B cell (primary cell): ENCODE measurements around the gene CD86. TPM values are rescaled to one million over a fixed set of nuclear protein-coding genes. Genes with fewer than 3 reads are reported as not detected.
A peak's percentile ranks its signal among the peaks of the same experiment; 100 is the strongest.

Experiments
- ATAC-seq: fragments of 200-7000 bp; cut with Tn5 transposase; one replicate; pipeline ENCODE4 v1.10.0; 2021; ENCODE audit warnings: low read depth, mild to moderate bottlenecking, moderate number of reproducible peaks, moderate library complexity
- CTCF ChIA-PET: fragments of 350-600 bp; sonication (Branson Sonifier 250); formaldehyde crosslinking; loops from one replicate; lab custom pipeline; 2021; ENCODE audit warnings: antibody characterized with exemption, inconsistent platforms; lab: Charles Lee
- POLR2A ChIA-PET: fragments of 350-600 bp; sonication (Branson Sonifier 250); formaldehyde crosslinking; loops from one replicate; lab custom pipeline; 2021; ENCODE audit warnings: antibody characterized with exemption; lab: Charles Lee
- DNase-seq: peaks from one replicate; pipeline ENCODE4 v3.0.0; 2013
- H2AFZ ChIP-seq: 2 replicates; pipeline ENCODE4 v1.6.1; 2012; ENCODE audit warnings: mild to moderate bottlenecking, low read depth, low read length; ENCODE audit not compliant: insufficient read depth, poor library complexity, severe bottlenecking
- H3K27ac ChIP-seq, 2 donors: 1 replicate in 1 of 2; 2 replicates in 1 of 2; pipeline ENCODE4 v1.5.1; 2012 to 2013; ENCODE audit warnings: low read length in 2 of 2, mild to moderate bottlenecking in 2 of 2, moderate library complexity in 1 of 2
- H3K27me3 ChIP-seq, 4 experiments: fragments of 200-600 bp in 1 of 4; sonication (generic) in 1 of 4; replicated peaks in 1 of 4; 1 replicate in 2 of 4; 2 replicates in 2 of 4; pipeline versions ENCODE4 v1.6.1 to v1.7.0; 2013 to 2016; ENCODE audit warnings: low read length in 3 of 4, mild to moderate bottlenecking in 2 of 4, mixed read lengths in 1 of 4, moderate library complexity in 1 of 4; ENCODE audit not compliant: insufficient read depth in 4 of 4, control insufficient read depth in 3 of 4; ENCODE audit errors: control extremely low read depth in 1 of 4
- H3K36me3 ChIP-seq, 2 experiments: replicated peaks in 1 of 2; 1 replicate in 1 of 2; 2 replicates in 1 of 2; pipeline versions ENCODE4 v1.6.1 to v1.7.1; 2013; ENCODE audit warnings: low read length in 1 of 2; ENCODE audit not compliant: insufficient read depth in 2 of 2, control insufficient read depth in 1 of 2; ENCODE audit errors: control extremely low read depth in 1 of 2, extremely low read depth in 1 of 2
- H3K4me1 ChIP-seq, 2 donors: fragments of 200-600 bp in 1 of 2; sonication (generic) in 1 of 2; 1 replicate in 1 of 2; 2 replicates in 1 of 2; pipeline versions ENCODE4 v1.5.1 to v1.6.1; 2013 to 2017; ENCODE audit warnings: low read length in 2 of 2; ENCODE audit not compliant: control insufficient read depth in 2 of 2, insufficient read depth in 2 of 2
- H3K4me2 ChIP-seq: replicated peaks from 2 replicates; pipeline ENCODE3; 2012; ENCODE audit warnings: mild to moderate bottlenecking, low read depth, low read length; ENCODE audit not compliant: poor library complexity, severe bottlenecking
- H3K4me3 ChIP-seq, 5 experiments: fragments of 200-600 bp in 1 of 5; sonication (generic) in 1 of 5; 1 replicate in 3 of 5; 2 replicates in 2 of 5; pipeline versions ENCODE4 v1.5.1 to v1.7.0; 2011 to 2016; ENCODE audit warnings: low read length in 4 of 5, mild to moderate bottlenecking in 4 of 5, low read depth in 2 of 5, control low read depth in 1 of 5, moderate library complexity in 1 of 5; ENCODE audit not compliant: insufficient read depth in 1 of 5; ENCODE audit errors: control extremely low read depth in 1 of 5, extremely low read depth in 1 of 5
- H3K79me2 ChIP-seq: fragments of 200-600 bp; sonication (generic); one replicate; pipeline ENCODE4 v1.6.0; 2016; ENCODE audit warnings: low read length; ENCODE audit not compliant: control insufficient read depth, insufficient read depth
- H3K9ac ChIP-seq: fragments of 200-600 bp; sonication (generic); 2 replicates; pipeline ENCODE4 v1.6.1; 2017; ENCODE audit warnings: mild to moderate bottlenecking, low read length, moderate library complexity
- H3K9me3 ChIP-seq, 3 donors: one replicate each; pipeline versions ENCODE4 v1.6.1 to v1.7.1; 2013; ENCODE audit warnings: low read length in 2 of 3; ENCODE audit not compliant: control insufficient read depth in 2 of 3, insufficient read depth in 1 of 3; ENCODE audit errors: control extremely low read depth in 1 of 3
- H4K20me1 ChIP-seq: 2 replicates; pipeline ENCODE4 v1.6.0; 2012; ENCODE audit warnings: mild to moderate bottlenecking, low read length; ENCODE audit not compliant: insufficient read depth, control insufficient read depth, poor library complexity, severe bottlenecking
- H3K27ac Mint-ChIP-seq: one replicate; pipeline ENCODE4 v1.8.0; 2021; ENCODE audit warnings: mixed read lengths
- H3K27me3 Mint-ChIP-seq: one replicate; pipeline ENCODE4 v1.8.0; 2021; ENCODE audit warnings: mixed read lengths
- H3K4me1 Mint-ChIP-seq: one replicate; pipeline ENCODE4 v1.8.0; 2021; ENCODE audit warnings: mixed read lengths
- H3K4me3 Mint-ChIP-seq: one replicate; pipeline ENCODE4 v1.8.0; 2021; ENCODE audit warnings: mixed read lengths
- H3K9me3 Mint-ChIP-seq: one replicate; pipeline ENCODE4 v1.8.0; 2022; ENCODE audit warnings: mixed read lengths; ENCODE audit not compliant: insufficient read depth
- CTCF ChIP-seq: fragments of 200-600 bp; IDR thresholded peaks from one replicate; pipeline ENCODE4 v1.8.0; 2022; ENCODE audit warnings: antibody characterized with exemption, mild to moderate bottlenecking
- EZH2 ChIP-seq: IDR thresholded peaks from 2 replicates; pipeline ENCODE4 v1.6.1; 2012; ENCODE audit warnings: borderline replicate concordance, low read depth, mild to moderate bottlenecking, moderate library complexity, low read length; ENCODE audit not compliant: insufficient read depth, poor library complexity, severe bottlenecking
- WGBS: methylation state at CpG from one replicate; pipeline ENCODE4 v1.1.5; 2013; ENCODE audit warnings: missing lambda C conversion rate; ENCODE audit not compliant: insufficient coverage; 5-methylcytosine and 5-hydroxymethylcytosine counted together
- intact Hi-C: fragments of 100-400 bp; cut with micrococcal nuclease; formaldehyde crosslinking; loops from one replicate; pipeline ENCODE4 v1.10.0; 2022
- polyA plus RNA-seq: library from polyadenylated mRNA; depleted of rRNA; stranded (reverse); fragments of >200 nt; gene quantifications from 2 replicates; pipeline ENCODE4 v1.2.3, GENCODE V29; 2012
- total RNA-seq, 2 donors: library from RNA; stranded (reverse); fragments of 120-200 nt in 1 of 2; gene quantifications; 1 replicate in 1 of 2; 2 replicates in 1 of 2; pipeline versions ENCODE4 v1.2.3 to v1.2.4, GENCODE V29; 2013 to 2022

CD86 gene
- total and polyA plus RNA-seq, 2 donors (not counting 1 experiment from before 2014, with no cell fraction given) = 31.5 to 38.2 TPM

GRCh38 chr3:122088531-122088930 lies 33.4 kb downstream of the CD86 start:
- no peak overlapping the region for H3K4me2 ChIP-seq
- ATAC-seq (no peak), DNase-seq (no peak)
- H3K9ac ChIP-seq = no peak overlapping the region
- H3K27me3 Mint-ChIP-seq = no peaks in the 10 kb centered on the region
- no peak overlapping the region for H3K27ac Mint-ChIP-seq
- TF ChIP-seq CTCF (no peak), EZH2 (no peak)
- intact Hi-C loops = no loop called here
- H3K27ac ChIP-seq = no peak overlapping the region
- no peak overlapping the region for H2AFZ ChIP-seq
- no peaks in the 10 kb centered on the region for H4K20me1 ChIP-seq
- ChIA-PET CTCF (interaction anchor here (1.2 kb wide), 1 partner anchor 11 kb away, joined by 3 read pairs; no protein-coding TSS in a partner anchor), POLR2A (no interaction called here)
- H3K27me3 ChIP-seq = no peaks in the 10 kb centered on the region
- peaks cover 0 to 2% of the 10 kb centered on the region in 2 experiments for H3K36me3 ChIP-seq
- no peak overlapping the region for H3K4me3 Mint-ChIP-seq
- peaks cover 66% of the 10 kb centered on the region for H3K4me1 Mint-ChIP-seq
- no peaks in the 10 kb centered on the region for H3K9me3 Mint-ChIP-seq
- H3K4me3 ChIP-seq = no peak overlapping the region
- peaks cover 23 to 39% of the 10 kb centered on the region in 2 donors for H3K4me1 ChIP-seq
- peaks cover 4% of the 10 kb centered on the region for H3K79me2 ChIP-seq
- no peaks in the 10 kb centered on the region for H3K9me3 ChIP-seq
- no CpG with 5 or more reads among the region's 3 CpGs for WGBS

GRCh38 chr3:122091602-122092295 lies 36.6 kb downstream of the CD86 start:
- Mint-ChIP-seq H3K27ac (peak overlapping the region; percentile 81), H3K4me3 (peak overlapping the region; percentile 74), H3K27me3 (no peaks in the 10 kb centered on the region), H3K4me1 (peaks cover 45% of the 10 kb centered on the region), H3K9me3 (no peaks in the 10 kb centered on the region)
- intact Hi-C loops = loop anchor here (1.0 to 5.0 kb wide), 5 partner anchors 15 to 544 kb away; partner anchors contain the start of gene POLQ
- H3K4me1 ChIP-seq = peaks cover 23 to 27% of the 10 kb centered on the region in 2 donors
- 63% methylated on average over 2 of the region's 4 CpGs for WGBS
- no peaks in the 10 kb centered on the region for H4K20me1 ChIP-seq
- TF ChIP-seq CTCF (no peak), EZH2 (no peak)
- H3K27me3 ChIP-seq = no peaks in the 10 kb centered on the region
- peak overlapping the region; percentile 17 for H2AFZ ChIP-seq
- H3K79me2 ChIP-seq = peaks cover 8% of the 10 kb centered on the region
- DNase-seq (peak; percentile 62), ATAC-seq (peak; percentile 89)
- no peaks in the 10 kb centered on the region for H3K36me3 ChIP-seq
- H3K4me3 ChIP-seq = no peak overlapping the region
- H3K27ac ChIP-seq = peak overlapping the region; percentile 31 to 60
- POLR2A ChIA-PET = interaction anchor here (0.6 to 1.1 kb wide), 4 partner anchors 12 to 209 kb away, joined by 3 to 5 read pairs (median 4); no protein-coding TSS in a partner anchor
- peak overlapping the region; percentile 26 for H3K9ac ChIP-seq
- CTCF ChIA-PET = interaction anchor here (0.7 to 2.8 kb wide), 17 partner anchors 9 to 541 kb away, joined by 3 to 16 read pairs (median 3); no protein-coding TSS in a partner anchor
- H3K9me3 ChIP-seq = no peaks in the 10 kb centered on the region
- peak overlapping the region; percentile 58 for H3K4me2 ChIP-seq
